SK-N-MC (cell line): Measurements from ENCODE around the gene DPYSL4.

ENCODE experiments used
- DNase-seq: peaks from one replicate; pipeline ENCODE4 v3.0.0-alpha.2; 2011; ENCODE audit warnings: low read depth, low spot score
- H3K27ac ChIP-seq: fragments of 200-600 bp; sonication (generic); 2 replicates; pipeline ENCODE4 v1.5.1; 2016; ENCODE audit warnings: mixed run types
- H3K36me3 ChIP-seq: fragments of 200-600 bp; sonication (generic); 2 replicates; pipeline ENCODE4 v1.6.1; 2017; ENCODE audit warnings: antibody characterized with exemption, low read length, mixed read lengths; ENCODE audit not compliant: insufficient read depth
- H3K4me3 ChIP-seq: fragments of 200-600 bp; sonication (generic); 2 replicates; pipeline ENCODE4 v1.5.1; 2016
- H3K9ac ChIP-seq: fragments of 200-600 bp; sonication (generic); 2 replicates; pipeline ENCODE4 v1.8.0; 2017; ENCODE audit warnings: mixed run types, mixed read lengths; ENCODE audit not compliant: insufficient read length
- H3K9me3 ChIP-seq: fragments of 200-600 bp; sonication (generic); 2 replicates; pipeline ENCODE4 v1.6.1; 2017; ENCODE audit warnings: low read depth, mild to moderate bottlenecking, antibody characterized with exemption, low read length, moderate library complexity, mixed read lengths
- EZH2 ChIP-seq: fragments of 200-600 bp; sonication (generic); IDR thresholded peaks from one replicate; pipeline ENCODE4 v1.6.1; 2017; ENCODE audit warnings: antibody characterized with exemption
- FOXP2 ChIP-seq: optimal IDR thresholded peaks from 2 replicates; pipeline ENCODE3; 2011; ENCODE audit warnings: mild to moderate bottlenecking, moderate library complexity; ENCODE audit not compliant: insufficient read depth; ENCODE audit errors: extremely low read length, control extremely low read depth
- POLR2AphosphoS5 ChIP-seq: IDR thresholded peaks from 2 replicates; pipeline ENCODE4 v1.6.1; 2012; ENCODE audit warnings: mild to moderate bottlenecking, low read depth, low read length, borderline replicate concordance

DPYSL4 gene

GRCh38 chr10:132196178-132197113 lies 9.7 kb downstream of the DPYSL4 start:
- Histone ChIP-seq H3K9ac (no peak overlapping the region), H3K4me3 (no peak overlapping the region), H3K9me3 (no peaks in the 10 kb centered on the region), H3K27ac (no peak overlapping the region), H3K36me3 (no peaks in the 10 kb centered on the region)
- no peak for TF ChIP-seq EZH2
- no peak for TF ChIP-seq FOXP2
- no peak for TF ChIP-seq POLR2AphosphoS5
- DNase-seq, result no peak

- H3K9ac ChIP-seq, result no peak overlapping the region
- TF ChIP-seq POLR2AphosphoS5, result no peak
- TF ChIP-seq FOXP2, result no peak
Measured at GRCh38 chr10:132197271-132198067, 10.7 kb downstream of the DPYSL4 start.

GRCh38 chr10:132198068-132198370 lies 11.3 kb downstream of the DPYSL4 start:
- Histone ChIP-seq H3K4me3 (no peak overlapping the region), H3K36me3 (no peaks in the 10 kb centered on the region), H3K9me3 (no peaks in the 10 kb centered on the region), H3K27ac (no peak overlapping the region), H3K9ac (no peak overlapping the region)
- DNase-seq, result no peak
- TF ChIP-seq EZH2, result no peak
- no peak for TF ChIP-seq POLR2AphosphoS5
- TF ChIP-seq FOXP2, result no peak

More at GRCh38 chr10:132197271-132198067, 10.7 kb downstream of the DPYSL4 start:
- H3K36me3 ChIP-seq, result no peaks in the 10 kb centered on the region
- H3K27ac ChIP-seq, result no peak overlapping the region
- no peak overlapping the region for H3K4me3 ChIP-seq
- H3K9me3 ChIP-seq, result no peaks in the 10 kb centered on the region
- DNase-seq, result no peak

GRCh38 chr10:132198381-132199181 lies 11.8 kb downstream of the DPYSL4 start:
- Histone ChIP-seq H3K4me3 (no peak overlapping the region), H3K9ac (no peak overlapping the region), H3K27ac (no peak overlapping the region), H3K36me3 (no peaks in the 10 kb centered on the region), H3K9me3 (no peaks in the 10 kb centered on the region)
- DNase-seq, result no peak
- TF ChIP-seq EZH2 (no peak), FOXP2 (no peak), POLR2AphosphoS5 (no peak)

GRCh38 chr10:132199268-132199853 lies 12.6 kb downstream of the DPYSL4 start:
- H3K27ac ChIP-seq, result no peak overlapping the region
- H3K4me3 ChIP-seq, result no peak overlapping the region
- H3K9me3 ChIP-seq, result no peaks in the 10 kb centered on the region
- no peak for TF ChIP-seq POLR2AphosphoS5
- TF ChIP-seq EZH2, result no peak
- TF ChIP-seq FOXP2, result no peak
- H3K36me3 ChIP-seq, result no peaks in the 10 kb centered on the region
- no peak overlapping the region for H3K9ac ChIP-seq
- DNase-seq, result no peak

- no peak overlapping the region for H3K27ac ChIP-seq
- no peaks in the 10 kb centered on the region for H3K36me3 ChIP-seq
- TF ChIP-seq POLR2AphosphoS5, result no peak
- TF ChIP-seq EZH2, result no peak
- no peak for TF ChIP-seq FOXP2
- H3K9me3 ChIP-seq, result no peaks in the 10 kb centered on the region
- no peak for DNase-seq
- H3K9ac ChIP-seq, result no peak overlapping the region
- H3K4me3 ChIP-seq, result no peak overlapping the region
Measured at GRCh38 chr10:132199854-132200311, 13.1 kb downstream of the DPYSL4 start.

- Histone ChIP-seq H3K9ac (no peak overlapping the region), H3K36me3 (no peaks in the 10 kb centered on the region), H3K4me3 (no peak overlapping the region), H3K27ac (no peak overlapping the region), H3K9me3 (no peaks in the 10 kb centered on the region)
- TF ChIP-seq FOXP2 (no peak), POLR2AphosphoS5 (no peak), EZH2 (no peak)
- DNase-seq, result no peak
Measured at GRCh38 chr10:132200344-132201110, 13.8 kb downstream of the DPYSL4 start.
